Stimulated activated CD4-positive, alpha-beta T cell treated with anti-CD3 and anti-CD28 coated beads, Interleukin-2, amount 100 ng/mL, for 48 hours (primary cell): Measurements from ENCODE around the gene HGFAC.

ENCODE experiments used
- DNase-seq, 2 donors: peaks; one replicate each; pipeline ENCODE4 v3.0.0-alpha.2; 2020

HGFAC gene

DNA sequence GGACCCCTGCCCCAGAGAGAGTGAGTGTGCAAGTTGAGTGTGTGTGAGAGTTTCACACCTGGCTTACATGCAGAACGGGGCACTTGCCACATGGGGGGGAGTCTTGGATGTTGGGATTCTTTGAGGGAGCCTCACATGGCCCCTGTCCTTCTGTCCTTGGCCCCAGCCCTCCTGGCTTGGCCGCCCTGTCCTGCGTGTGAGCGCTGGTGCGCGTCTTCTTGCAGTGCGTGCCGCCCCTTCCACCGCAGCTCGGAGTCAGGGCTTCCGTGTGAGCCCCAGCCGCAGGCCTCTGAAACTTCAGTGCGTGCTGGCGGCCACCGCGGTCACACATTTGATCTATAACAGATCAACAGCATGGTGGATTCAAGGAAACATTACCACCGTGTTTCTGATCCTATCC, 30.1 kb upstream of the HGFAC start:
- no peak for DNase-seq

DNA sequence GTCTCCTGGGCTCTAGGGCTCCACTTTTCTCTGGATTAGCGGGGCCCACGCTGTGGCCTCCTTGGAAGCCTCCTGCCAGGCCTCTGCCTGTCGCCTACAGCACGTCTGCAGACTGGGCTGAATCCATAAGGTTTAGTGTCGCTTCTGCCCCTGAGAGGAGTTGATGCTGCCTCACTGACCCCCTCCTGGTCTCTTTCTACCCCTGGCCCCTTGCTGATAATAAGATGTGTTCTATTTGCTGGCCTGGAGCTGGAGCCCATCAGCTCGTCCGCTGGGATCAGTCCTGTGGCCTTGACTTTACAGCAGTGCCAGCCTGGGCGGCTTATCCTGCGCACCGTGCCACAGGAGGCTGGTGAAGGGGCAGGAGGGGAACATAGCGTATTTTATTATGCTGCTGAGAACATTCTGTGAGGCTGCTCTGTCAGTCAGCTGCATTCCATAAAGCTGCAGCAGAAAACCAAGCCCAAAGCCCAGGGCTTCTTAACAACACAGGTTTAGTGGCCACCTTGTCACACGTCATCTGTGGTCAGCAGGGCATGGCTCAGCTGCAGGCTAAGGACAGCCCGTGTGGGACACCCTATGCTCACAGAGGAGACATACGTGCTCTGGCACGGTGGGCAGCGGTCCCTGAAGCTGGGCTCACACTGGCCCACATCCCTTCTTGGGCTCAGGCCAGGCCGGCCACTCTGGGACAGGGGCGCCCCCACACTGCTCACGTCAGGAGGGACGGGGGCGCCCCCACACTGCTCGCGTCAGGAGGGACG, 29.3 kb upstream of the HGFAC start:
- no peak for DNase-seq

DNA sequence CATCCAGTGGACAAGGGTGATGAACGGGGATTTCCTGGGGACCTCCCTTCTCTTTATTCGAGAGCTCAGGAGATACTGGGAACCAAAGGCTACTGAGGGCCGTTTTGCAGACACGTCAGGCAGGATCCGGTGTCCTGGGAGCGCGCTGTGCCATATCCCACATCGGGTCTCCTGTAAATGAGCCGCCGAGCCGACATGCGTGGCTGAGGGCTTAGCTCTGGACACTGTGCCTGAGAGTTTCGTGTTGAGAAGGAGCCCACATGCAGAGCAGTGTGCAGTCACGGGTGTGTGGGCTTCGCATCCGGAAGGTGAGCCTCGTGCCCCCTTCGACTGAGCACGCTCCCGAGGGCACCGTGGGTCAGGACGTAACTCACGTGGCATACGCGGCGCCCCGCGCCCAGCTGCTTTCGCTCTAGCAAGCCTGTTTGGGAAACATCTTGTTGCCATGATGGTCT, 28.5 kb upstream of the HGFAC start:
- no peak for DNase-seq

DNA sequence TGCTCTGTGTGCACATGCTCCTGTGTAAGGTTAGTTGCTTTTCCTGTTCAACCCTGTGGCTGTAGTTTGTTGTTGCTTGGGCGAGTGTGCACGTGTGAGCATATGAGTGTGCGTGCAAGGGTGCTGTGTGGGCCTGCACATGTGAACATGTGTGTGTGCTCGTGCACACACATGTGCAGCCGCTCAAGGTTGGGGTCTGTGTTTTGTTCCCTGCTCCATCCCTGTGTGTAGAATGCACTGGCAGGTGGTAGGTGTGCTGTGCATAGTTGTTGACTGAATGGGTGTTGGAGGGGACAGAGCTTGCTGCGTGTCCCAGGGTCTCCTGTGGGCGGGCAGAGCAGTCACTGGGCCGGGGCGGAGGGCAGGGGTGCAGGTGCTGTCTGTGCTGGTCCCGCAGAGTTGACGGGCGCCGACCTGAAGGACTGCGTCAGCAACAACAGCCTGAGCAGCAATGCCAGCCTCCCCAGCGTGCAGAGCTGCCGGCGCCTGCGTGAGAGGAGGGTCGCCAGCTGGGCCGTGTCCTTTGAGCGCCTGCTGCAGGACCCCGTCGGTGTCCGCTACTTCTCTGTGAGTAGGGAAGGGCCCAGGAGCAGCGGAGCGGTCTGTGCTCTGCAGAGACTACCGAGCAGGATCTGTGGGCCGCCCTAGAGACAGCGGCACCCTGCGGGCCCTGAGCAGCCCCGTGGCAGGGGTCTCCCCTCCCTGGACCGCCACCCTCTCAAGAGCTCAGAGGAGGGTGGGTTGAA, 27.9 kb upstream of the HGFAC start:
- DNase-seq = no peak

DNA sequence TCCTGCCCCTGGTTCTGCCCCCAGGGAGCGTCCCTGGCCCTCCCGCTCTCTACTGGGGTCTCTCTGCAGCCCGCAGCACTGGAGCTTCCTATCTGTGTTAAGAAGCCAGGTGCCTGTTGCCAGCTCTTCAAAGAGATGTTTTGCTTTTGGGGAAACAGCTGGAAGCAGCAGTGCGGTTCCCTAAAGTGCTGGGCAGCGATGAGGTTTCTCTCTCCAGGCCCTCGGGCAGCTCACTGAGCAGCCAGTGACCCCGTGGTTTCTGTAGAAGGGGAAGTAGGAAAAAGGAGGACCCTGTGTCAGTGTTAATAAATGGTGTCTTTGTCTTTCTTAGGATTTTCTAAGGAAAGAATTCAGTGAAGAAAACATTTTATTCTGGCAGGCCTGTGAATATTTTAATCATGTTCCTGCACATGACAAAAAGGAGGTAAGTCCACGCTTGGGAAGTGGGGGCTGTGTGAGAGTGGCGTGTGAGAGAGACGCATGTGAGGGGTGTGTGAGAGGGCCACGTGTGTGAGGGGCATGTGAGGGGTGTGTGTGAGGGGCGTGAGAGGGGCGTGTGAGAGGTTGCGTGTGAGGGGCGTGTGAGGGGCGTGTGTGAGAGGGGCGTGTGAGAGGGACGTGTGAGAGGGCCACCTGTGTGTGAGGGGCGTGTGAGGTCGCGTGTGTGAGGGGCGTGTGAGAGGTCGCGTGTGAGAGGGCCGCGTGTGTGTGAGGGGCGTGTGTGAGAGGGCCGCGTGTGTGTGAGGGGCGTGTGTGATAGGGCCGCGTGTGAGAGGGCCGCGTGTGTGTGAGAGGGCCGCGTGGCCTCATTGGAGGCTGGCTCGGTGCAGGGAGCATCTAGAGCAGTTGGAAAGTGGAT, 27.1 kb upstream of the HGFAC start:
- no peak for DNase-seq

DNA sequence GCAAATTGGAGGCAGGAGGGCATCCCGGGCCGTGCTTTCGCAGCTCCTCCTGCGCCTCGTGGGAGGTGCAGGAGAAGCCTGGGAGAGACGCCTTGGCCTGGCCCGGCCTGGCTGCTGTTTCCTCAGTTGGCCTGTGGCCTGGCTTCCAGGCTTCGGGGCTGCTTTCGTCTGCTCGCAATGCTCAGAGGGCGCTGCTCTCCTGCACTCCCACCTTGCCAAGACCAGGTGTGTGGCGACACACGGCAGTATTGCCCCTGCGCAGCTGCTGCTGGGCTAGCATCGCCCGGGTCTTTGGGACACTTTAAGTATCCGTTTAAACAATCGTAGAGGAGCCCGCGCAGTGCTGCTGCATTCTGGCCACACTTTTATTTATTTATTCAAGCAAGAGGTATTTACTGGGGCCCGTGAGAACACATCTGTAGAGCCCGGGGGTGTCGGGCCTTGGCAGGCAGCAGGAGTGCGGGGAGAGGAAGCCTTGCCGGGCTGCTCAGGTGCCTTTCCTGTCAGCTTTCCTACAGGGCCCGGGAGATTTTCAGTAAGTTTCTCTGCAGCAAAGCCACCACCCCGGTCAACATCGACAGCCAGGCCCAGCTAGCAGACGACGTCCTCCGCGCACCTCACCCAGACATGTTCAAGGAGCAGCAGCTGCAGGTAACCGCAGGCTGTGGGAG, 26.2 kb upstream of the HGFAC start:
- DNase-seq = no peak

DNA sequence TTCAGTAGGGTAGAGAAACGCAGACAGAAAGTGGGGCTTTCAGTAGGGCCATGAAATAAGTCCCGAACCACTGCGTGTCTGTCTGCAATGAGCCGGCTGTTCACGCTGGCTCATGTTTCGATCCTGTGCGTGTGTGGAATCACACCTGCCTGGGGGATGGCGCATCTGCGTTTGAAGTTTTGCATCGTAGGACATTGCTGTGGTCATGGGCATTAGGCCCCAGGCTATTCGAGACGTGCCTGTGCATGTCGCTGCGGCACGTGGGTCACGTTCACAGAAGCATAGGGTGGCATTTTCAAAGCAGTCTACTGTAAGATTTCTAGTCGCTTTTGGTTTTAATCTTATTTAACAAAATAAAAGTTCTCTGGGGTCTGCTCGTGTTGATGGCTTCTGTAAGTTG, 25.5 kb upstream of the HGFAC start:
- DNase-seq = no peak

DNA sequence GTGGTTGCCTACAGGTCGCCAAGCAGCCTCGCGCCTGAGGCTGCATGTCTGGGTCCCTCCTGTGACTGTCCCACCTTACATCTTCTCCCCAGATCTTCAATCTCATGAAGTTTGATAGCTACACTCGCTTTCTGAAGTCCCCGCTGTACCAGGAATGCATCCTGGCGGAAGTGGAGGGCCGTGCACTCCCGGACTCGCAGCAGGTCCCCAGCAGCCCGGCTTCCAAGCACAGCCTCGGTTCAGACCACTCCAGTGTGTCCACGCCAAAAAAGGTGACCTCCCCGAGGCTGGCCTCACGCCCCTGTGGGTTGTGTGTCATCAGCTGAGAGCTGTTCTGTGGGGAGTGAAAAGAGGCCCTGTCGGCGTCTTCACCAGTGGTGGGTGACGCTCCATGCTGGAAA, 24.9 kb upstream of the HGFAC start:
- no peak for DNase-seq

DNA sequence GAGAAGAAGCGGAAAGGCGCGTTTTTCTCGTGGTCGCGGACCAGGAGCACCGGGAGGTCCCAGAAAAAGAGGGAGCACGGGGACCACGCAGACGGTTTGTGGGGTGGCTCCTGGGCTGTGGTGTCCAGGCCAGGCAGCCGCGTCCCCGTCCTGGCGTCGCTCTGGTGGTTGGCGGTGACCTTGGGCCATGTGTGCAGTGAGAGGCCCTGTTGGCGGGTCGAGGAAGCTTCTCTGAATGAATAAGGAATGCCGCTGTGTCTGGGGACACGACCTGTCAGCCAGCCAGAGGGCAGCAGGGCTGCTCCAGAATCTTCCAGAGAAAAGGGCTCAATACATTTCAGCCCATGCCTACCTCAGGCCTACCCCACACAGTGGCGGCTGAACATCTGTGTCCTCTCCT, 24.3 kb upstream of the HGFAC start:
- DNase-seq = no peak

DNA sequence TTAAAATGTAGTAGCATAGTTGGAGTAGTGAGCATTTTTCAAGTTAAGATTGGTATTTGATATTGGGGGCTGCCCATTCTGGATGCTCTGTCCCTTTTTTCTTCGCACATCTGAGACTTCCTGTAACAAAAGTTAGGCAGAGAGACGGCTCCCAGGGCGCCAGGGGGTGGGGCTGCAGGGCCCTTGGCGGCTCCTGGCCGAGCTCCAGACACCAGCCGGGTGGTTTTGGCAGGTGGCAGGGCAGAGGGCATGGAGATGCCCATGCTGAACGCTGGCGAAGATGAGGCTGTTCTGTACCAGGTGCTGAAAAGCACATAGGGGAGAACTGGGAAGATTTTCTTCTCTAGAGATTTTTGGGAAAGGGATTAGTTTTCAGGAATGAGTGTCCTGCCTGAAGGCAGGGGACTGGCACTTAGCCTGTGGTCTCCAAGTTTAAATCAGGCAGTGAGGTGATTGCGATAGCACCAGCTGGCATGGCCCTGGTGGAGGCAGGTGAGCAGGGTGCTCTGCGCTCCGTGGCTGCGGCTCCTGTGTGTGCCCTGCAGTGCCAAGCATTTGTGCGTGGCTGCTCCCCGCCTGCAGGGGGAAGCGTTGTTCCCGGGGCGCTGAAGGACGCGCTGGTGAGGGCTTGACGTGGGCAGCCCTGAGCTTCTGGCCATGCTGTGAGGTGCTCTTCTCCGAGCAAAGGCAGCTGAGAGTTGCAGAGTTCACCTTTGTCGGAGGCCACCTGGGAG, 23.6 kb upstream of the HGFAC start:
- DNase-seq = no peak

DNA sequence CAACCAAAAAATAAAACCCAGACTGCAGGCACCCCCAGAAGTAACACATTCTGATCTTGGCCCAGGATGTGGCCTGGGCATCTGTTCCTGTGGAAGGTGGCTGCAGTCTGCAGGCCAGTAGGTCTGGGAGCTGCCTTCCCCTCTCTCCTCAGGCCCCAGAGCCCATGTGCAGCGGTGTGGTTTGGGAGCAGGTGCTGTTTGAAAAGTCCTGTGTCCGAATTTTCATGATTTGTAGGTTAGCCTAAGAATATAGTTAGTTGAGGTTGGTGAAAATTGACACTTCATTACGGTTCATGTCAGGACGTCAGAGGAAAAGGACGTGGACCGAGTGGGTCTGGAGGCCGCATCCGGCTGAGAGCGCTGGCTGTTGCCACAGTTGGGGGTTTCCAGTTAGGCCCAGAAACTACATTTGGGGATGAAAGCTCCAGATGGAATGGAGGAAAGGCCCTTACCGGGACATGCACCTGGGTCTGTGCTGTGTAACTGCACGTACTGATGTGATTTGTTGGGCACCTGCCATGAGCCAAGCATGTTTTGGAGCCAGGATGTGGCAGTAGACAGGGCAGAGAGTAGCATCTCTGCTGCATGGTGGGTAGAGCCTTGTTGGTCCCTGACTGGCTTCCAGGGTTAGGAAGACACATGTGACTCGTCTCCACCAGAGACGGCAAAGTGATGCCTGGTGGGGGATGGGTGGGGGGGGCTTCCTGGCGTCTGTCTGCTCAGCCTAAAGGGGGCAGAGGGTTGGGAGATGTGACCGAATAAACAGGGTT, 21.7 kb upstream of the HGFAC start:
- DNase-seq = no peak

DNA sequence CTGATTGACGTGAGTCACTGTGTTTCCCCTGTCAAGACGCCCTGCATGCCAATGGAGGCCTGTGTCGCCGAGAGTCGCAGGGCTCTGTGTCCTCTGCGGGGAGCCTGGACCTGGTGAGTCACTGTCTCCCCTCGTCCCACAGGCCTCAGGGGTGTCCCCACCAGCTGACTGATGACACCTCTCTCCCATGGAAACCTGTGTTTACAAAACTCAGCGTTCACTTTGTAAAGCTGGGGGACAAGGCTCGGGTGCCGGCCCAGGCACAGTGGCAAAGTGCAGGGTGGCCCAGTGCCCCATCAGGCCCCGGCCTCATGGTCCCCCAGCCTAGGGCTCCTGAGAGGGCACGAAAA, 21.2 kb upstream of the HGFAC start:
- DNase-seq = no peak

DNA sequence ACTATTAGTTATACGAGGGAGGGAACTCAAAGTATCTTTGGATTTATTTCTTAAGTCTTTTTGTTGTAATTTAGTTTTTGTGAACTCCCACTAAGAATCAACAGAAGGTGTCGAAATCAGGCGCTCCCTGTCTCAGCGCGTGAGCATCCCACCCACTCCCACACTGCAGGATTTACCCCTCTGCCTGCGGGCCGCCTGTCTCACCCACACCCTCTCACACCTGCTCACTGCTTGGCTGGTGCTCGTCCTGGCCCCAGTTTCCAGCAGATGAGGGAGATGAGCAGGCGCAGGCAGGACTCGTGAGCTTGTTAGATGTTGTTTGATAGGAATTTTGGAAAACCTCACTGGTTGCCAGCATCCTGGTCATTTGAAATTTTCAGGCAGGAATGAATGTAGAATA, 20.8 kb upstream of the HGFAC start:
- no peak for DNase-seq

DNA sequence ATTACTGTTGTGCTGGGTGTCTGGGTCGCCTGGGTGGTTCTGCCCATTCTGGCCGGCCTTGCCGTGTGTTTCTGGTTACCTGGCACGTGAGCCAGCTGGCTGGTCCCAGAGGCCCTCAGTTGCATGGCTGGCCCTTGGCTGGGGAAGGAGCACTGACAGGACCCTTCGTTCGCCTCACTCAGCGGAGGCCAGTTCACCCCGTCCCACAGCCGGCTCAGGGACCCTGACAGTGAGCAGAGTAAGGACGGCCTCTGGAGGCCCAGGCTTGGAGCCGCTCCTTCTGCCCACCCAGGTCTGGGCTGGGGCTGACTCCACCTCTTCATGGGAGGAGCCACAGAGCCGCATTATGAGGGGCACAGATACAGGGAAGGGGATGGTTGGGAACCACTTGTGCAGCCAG, 20.3 kb upstream of the HGFAC start:
- DNase-seq = no peak

DNA sequence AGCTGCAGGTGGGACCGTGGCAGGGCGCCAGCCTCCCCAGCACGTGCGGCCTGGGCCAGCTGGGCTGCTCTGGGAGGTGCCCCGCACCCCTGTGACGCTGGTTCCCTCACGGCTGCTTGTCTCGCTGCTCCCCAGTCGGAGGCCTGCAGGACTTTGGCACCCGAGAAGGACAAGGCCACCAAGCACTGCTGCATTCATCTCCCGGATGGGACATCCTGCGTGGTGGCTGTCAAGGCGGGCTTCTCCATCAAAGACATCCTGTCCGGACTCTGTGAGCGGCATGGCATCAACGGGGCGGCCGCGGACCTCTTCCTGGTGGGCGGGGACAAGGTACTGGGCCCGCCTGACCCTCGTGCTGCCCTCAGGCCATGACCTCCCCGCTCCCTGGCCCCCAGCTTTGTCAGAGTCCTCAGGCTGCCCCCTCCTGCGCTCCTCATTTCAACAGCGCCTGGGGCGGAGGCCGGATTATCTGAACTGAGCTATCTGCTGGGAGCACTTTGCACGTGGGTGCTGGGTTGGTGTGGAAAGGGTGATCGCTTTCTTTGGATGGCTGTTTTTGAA, 19.4 kb upstream of the HGFAC start:
- DNase-seq = no peak

DNA sequence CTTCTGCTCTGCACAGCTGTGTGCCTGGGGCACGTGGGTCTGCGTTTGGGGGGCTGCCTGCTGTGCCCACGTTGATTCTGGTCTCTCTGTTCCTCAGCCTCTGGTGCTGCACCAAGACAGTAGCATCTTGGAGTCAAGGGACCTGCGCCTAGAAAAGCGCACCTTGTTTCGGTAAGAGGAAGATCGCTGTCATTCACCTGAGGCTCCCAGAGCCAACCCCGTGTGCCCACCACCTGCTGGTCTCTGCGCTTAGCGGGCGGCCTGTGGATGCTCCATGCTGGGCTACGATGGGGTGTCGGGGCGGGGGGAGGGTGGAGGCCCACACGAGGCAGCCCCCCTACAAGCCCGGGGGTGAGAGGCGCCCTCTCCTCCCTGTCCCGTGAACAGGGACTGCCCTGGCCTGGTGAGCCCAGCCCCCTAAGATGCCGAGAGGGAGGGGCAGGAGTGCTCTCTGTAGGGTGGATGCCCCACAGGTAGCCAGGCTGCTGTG, 18.9 kb upstream of the HGFAC start:
- no peak for DNase-seq

DNA sequence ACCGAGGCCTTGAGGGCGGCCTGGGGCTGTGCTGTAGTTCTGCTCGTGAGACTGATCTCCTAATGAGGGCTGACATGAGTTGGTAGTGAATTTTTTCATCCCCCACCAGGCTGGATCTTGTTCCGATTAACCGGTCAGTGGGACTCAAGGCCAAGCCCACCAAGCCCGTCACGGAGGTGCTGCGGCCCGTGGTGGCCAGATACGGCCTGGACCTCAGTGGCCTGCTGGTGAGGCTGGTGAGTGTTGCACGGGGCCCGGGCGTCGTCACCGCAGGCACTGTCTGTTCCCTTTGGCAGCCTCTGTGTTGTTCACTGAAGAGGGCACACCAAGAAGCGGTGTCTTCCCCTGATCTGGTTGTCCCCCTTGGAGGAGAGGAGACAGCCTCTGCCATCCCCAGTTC, 18.4 kb upstream of the HGFAC start:
- DNase-seq = no peak

DNA sequence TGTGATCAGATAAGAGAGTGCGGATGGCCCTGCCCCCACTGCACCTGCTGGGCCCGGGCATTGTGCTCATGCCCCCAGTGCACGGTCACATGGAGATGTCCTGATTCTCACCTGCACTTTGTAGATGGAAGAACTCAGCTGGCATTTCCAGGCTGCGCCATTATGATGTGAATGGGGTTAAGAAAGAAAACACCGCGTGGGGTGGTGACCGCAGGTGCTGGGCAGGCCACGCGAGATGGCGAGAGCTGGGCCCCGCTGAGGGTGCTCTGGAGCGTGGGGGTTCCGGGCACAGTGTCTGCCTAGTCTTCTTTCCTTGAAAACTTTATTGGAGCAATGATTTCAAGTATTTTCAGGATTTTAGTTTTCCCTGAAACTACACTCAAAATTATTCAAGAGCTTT, 17.8 kb upstream of the HGFAC start:
- no peak for DNase-seq

DNA sequence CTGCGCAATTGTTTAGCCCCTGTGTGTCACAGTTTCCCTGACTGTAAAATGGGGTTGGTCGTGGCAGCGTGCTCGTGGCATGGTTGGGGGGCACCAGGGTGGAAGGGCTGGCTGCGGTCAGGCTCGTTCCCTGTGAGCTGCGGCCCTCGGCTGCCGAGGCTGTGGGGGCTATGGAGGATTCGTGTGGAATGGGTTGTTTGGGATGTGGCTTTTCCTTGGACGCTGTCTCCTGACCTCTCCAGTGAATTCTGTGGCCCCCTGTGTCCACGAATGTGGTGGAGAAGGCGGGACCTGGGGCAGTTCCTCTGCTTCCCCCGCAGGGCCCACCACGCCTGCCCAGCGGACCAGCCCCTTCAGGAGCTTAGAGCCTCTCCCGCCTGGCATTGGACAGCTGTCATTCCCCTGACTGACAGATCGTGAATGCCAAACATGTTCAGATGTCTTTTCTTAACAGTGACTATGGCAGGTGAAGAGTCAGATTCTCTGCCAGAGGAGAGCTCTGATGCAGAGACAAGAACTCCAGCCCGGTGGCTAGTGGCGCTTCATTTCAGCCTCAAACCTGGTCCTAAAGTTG, 17.2 kb upstream of the HGFAC start:
- DNase-seq = no peak

DNA sequence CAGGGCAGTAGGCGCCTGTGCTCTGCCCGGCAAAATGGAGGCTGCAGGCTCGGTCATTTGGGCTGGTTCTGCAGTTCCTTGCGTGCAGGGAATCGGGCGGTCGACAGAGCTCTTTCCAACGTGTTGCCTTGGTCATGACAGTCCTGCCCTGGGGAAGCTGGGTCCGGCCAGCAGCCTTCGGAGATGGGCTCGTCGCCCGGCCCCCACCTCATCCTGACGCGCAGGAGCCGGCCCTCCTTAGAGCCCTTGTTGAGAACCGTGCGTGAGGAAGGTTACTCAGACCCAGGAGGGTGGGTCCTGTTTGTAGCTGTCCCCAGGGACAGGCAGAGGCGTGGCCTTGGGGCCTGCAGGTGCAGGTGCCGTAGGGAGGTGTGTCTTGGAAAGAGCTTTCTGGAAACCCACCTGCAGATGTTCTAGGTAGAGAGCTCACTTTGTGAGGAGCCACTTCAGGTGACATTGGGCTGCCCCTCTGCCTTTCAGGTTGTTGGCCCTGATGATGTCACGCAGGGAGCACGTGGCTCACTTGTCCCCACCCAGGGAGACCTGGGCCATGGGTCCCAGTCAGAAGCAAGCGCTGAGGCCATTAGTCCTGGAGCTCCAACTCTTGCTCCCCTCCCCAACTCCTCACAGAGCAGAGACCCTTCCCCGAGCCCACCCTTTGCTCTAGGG, 15.2 kb upstream of the HGFAC start:
- no peak for DNase-seq
